ENCODE data around the gene MED12L. TPM values are rescaled to one million over a fixed set of nuclear protein-coding genes. Genes with fewer than 3 reads are reported as not detected.

The MED12L gene
- polyA plus RNA-seq, 1 of the 3 experiments (the other 2 are of a cell fraction): 0.03 TPM

DNA sequence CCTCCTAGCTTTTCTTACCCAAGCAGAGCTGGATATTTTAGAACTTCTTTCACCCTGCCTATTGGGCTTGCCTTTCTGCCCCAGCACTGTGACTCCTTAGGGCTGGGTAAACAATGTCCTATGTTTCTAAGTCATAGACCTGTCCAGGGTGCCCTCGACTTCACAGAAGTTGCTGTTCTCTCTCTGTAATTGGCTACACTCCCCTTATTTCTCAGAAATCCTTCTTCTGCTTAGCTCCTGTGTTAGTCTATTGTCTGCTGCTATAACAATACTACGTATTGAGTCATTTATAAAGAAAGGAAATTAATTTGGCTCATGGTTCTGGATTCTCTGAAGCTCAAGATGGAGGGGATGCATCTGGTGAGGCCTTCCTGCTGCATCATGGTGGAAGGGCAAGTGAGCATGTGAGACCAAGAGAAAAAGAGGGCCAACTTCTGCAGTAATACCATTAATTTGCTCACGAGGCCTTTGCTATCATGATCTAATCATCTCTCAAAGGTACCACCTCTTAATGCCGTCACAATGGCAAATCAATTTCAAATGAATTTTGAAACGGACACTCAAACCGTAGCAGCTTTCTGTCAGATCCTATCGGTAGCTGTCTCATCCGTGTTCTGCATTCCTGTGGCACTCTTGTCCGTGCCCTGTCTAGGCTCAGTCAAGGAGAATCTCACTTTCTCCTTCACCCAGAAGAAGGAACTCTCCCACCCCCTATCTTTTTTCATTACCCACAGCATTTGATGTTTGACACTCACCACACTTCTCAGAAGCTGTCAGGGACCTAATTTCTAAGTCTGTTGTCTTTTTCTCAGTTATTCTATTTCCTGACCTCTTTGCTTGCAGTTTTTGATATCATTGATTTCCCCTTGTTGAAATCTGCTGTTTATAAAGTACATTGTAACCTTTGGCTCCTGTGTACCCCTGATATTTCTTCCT is 139.8 kb downstream of the MED12L start:
- H4K20me1 ChIP-seq (ENCODE audit: insufficient read depth): no peaks in the 10 kb centered on the region
- peaks cover 0 to 3% of the 10 kb centered on the region in 2 experiments; a peak in 2 of 4 replicates for H3K4me1 ChIP-seq (ENCODE audit: control insufficient read depth in 1 of 2, insufficient read depth in 2 of 2, low read depth in 1 of 2, low read length in 1 of 2)
- H3K9ac ChIP-seq: no peak overlapping the region
- no peak overlapping the region for H2AFZ ChIP-seq (ENCODE audit: low read depth)
- DNase-seq: no peak
- H3K79me2 ChIP-seq (ENCODE audit: insufficient read depth): no peaks in the 10 kb centered on the region
- H3K4me2 ChIP-seq: no peak overlapping the region
- no peak overlapping the region for H3K4me3 ChIP-seq (ENCODE audit: low read depth in 2 of 2, low read length in 1 of 2)
- H3K27me3 ChIP-seq (ENCODE audit: insufficient read depth): no peaks in the 10 kb centered on the region
- no peaks in the 10 kb centered on the region for H3K9me3 ChIP-seq
- ChIA-PET POLR2A (no interaction called here), CTCF (interaction anchor here (0.7 to 7.4 kb wide), 8 partner anchors 18 to 102 kb away, joined by 3 to 63 read pairs (median 3); partner anchors contain the start of gene P2RY14)
- H3K36me3 ChIP-seq (replicated peaks in 1 of 2; ENCODE audit: control insufficient read depth in 1 of 2, insufficient read depth in 2 of 2, low read length in 1 of 2): no peaks in the 10 kb centered on the region
- WGBS (ENCODE audit: low lambda C conversion rate): 63% methylated on average over 9 of the region's 9 CpGs
- TF ChIP-seq, protein P1, sequence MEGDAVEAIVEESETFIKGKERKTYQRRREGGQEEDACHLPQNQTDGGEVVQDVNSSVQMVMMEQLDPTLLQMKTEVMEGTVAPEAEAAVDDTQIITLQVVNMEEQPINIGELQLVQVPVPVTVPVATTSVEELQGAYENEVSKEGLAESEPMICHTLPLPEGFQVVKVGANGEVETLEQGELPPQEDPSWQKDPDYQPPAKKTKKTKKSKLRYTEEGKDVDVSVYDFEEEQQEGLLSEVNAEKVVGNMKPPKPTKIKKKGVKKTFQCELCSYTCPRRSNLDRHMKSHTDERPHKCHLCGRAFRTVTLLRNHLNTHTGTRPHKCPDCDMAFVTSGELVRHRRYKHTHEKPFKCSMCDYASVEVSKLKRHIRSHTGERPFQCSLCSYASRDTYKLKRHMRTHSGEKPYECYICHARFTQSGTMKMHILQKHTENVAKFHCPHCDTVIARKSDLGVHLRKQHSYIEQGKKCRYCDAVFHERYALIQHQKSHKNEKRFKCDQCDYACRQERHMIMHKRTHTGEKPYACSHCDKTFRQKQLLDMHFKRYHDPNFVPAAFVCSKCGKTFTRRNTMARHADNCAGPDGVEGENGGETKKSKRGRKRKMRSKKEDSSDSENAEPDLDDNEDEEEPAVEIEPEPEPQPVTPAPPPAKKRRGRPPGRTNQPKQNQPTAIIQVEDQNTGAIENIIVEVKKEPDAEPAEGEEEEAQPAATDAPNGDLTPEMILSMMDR (IDR thresholded peaks at IDR 0.05): no peak
- H3F3A ChIP-seq (replicated peaks; ENCODE audit: insufficient read depth): no peaks in the 10 kb centered on the region
- no peaks in the 10 kb centered on the region for H3K9me2 ChIP-seq
- H3K27ac ChIP-seq (ENCODE audit: low read depth in 2 of 2, low read length in 1 of 2): peak overlapping the region in 1 of 2 experiments; percentile 20; a peak in 1 of 4 replicates

DNA sequence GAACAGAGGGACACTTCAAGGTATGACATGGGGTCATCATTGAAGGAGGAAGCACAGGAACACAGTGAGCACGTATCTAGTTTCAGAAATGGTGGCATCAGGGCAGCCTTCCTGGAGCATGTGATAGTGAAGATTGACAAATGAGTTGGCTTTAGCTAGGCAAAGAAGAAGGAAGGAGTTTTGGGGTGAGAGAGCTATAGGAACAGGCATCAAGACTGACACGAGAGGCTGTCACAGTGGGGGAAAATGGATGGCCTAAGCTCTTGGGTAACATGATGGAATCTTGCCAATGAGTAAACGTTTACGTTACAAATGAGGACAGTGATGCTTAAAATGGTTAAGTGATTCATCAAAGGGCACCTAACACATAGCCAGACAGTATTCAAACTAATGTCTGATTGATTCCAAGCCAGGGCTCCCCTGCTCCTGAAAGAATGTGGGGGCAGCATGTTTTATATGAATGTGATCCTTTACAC is 140.7 kb downstream of the MED12L start:
- Histone ChIP-seq H3K79me2 (ENCODE audit: insufficient read depth) (no peaks in the 10 kb centered on the region), H3K27ac (ENCODE audit: low read depth in 2 of 2, low read length in 1 of 2) (peak overlapping the region in 1 of 2 experiments; percentile 20; a peak in 1 of 4 replicates), H2AFZ (ENCODE audit: low read depth) (no peak overlapping the region), H3K4me1 (ENCODE audit: control insufficient read depth in 1 of 2, insufficient read depth in 2 of 2, low read depth in 1 of 2, low read length in 1 of 2) (peaks cover 0 to 3% of the 10 kb centered on the region in 2 experiments; a peak in 2 of 4 replicates), H3K9me2 (no peaks in the 10 kb centered on the region), H3K27me3 (ENCODE audit: insufficient read depth) (no peaks in the 10 kb centered on the region), H3K9ac (no peak overlapping the region), H3K36me3 (replicated peaks in 1 of 2; ENCODE audit: control insufficient read depth in 1 of 2, insufficient read depth in 2 of 2, low read length in 1 of 2) (no peaks in the 10 kb centered on the region), H3K4me2 (no peak overlapping the region), H3K9me3 (no peaks in the 10 kb centered on the region), H4K20me1 (ENCODE audit: insufficient read depth) (no peaks in the 10 kb centered on the region), H3F3A (replicated peaks; ENCODE audit: insufficient read depth) (no peaks in the 10 kb centered on the region), H3K4me3 (ENCODE audit: low read depth in 2 of 2, low read length in 1 of 2) (no peak overlapping the region)
- no peak for DNase-seq
- 57% methylated on average over 4 of the region's 4 CpGs for WGBS (ENCODE audit: low lambda C conversion rate)
- ChIA-PET POLR2A (no interaction called here), CTCF (interaction anchor here (0.7 to 7.4 kb wide), 10 partner anchors 9 to 101 kb away, joined by 3 to 63 read pairs (median 14); partner anchors contain the start of gene P2RY14)
- TF ChIP-seq TCF12 (IDR thresholded peaks at IDR 0.05) (no peak), MEF2A (IDR thresholded peaks at IDR 0.05; ENCODE audit: borderline replicate concordance, low read depth) (no peak), TAF1 (IDR thresholded peaks at IDR 0.05; ENCODE audit: borderline replicate concordance, low read depth, low read length) (no peak), FOXM1 (IDR thresholded peaks at IDR 0.05; ENCODE audit: low read depth) (no peak)
- TF ChIP-seq, protein P2, sequence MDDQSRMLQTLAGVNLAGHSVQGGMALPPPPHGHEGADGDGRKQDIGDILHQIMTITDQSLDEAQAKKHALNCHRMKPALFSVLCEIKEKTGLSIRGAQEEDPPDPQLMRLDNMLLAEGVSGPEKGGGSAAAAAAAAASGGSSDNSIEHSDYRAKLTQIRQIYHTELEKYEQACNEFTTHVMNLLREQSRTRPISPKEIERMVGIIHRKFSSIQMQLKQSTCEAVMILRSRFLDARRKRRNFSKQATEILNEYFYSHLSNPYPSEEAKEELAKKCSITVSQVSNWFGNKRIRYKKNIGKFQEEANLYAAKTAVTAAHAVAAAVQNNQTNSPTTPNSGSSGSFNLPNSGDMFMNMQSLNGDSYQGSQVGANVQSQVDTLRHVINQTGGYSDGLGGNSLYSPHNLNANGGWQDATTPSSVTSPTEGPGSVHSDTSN (IDR thresholded peaks at IDR 0.05): peak; percentile 29; the same call in 1 of the 2 replicates
- TF ChIP-seq, protein P3, sequence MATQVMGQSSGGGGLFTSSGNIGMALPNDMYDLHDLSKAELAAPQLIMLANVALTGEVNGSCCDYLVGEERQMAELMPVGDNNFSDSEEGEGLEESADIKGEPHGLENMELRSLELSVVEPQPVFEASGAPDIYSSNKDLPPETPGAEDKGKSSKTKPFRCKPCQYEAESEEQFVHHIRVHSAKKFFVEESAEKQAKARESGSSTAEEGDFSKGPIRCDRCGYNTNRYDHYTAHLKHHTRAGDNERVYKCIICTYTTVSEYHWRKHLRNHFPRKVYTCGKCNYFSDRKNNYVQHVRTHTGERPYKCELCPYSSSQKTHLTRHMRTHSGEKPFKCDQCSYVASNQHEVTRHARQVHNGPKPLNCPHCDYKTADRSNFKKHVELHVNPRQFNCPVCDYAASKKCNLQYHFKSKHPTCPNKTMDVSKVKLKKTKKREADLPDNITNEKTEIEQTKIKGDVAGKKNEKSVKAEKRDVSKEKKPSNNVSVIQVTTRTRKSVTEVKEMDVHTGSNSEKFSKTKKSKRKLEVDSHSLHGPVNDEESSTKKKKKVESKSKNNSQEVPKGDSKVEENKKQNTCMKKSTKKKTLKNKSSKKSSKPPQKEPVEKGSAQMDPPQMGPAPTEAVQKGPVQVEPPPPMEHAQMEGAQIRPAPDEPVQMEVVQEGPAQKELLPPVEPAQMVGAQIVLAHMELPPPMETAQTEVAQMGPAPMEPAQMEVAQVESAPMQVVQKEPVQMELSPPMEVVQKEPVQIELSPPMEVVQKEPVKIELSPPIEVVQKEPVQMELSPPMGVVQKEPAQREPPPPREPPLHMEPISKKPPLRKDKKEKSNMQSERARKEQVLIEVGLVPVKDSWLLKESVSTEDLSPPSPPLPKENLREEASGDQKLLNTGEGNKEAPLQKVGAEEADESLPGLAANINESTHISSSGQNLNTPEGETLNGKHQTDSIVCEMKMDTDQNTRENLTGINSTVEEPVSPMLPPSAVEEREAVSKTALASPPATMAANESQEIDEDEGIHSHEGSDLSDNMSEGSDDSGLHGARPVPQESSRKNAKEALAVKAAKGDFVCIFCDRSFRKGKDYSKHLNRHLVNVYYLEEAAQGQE (IDR thresholded peaks at IDR 0.05; ENCODE audit: low read depth, low read length): no peak

All from SK-N-SH (cell line).